Glomerular endothelial cell (primary cell): ENCODE measurements around the gene AFF3. TPM values are rescaled to one million over a fixed set of nuclear protein-coding genes. Genes with fewer than 3 reads are reported as not detected.
"Not testable (repeated sequence)": the region's sequence is repeated elsewhere in the genome, so short reads cannot be mapped to it uniquely, and the experiment has no call there.

Experiments
- DNase-seq: peaks from one replicate; pipeline ENCODE4 v3.0.0-alpha.2; 2011; ENCODE audit warnings: low read depth, low spot score; ENCODE audit errors: extremely low read depth
- total RNA-seq: library from RNA; depleted of rRNA; stranded (reverse); fragments of >200 nt; gene quantifications from 2 replicates; pipeline ENCODE4 v1.2.3, GENCODE V29; 2015

AFF3 gene
- total RNA-seq, 1 donor from 2014 or later: 4.6 TPM

DNA sequence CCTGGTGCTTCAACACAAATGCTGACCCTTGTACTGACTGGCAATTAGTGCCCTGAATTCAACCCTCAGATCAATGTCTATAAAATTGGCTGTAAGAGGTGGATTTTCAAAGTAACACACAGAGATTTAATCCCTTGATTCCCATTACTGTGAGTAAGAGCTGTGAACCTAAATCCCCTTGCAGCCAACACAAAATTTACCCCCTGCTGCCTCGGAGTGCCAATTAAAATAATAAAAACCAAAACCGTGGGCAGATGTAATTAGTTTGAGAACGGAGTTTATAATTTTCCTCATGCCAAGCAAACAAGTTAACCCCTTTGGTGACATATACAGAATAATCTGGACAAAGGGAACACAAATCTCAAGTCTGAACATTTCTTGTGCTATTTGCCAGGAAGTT, 596.8 kb downstream of the AFF3 start:
- no peak for DNase-seq

DNA sequence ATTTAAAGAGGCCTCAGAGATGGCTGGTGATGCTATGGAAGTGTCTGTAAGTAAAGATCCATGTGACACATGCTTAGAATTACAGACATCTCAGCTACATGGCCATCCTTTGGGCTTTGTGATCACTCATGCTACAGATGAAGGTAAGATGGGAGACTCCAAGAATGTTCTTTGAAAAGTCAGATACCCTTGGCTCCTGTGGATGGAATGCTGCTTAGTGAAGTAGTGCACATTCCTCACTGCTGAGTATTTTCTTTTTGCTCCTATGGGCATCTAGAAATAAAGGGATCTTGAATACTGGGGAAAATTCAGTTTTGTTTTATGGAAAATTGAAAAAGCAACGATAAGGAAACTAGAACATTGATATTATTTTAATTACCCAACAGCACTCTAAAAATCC, 597.3 kb downstream of the AFF3 start:
- no peak for DNase-seq

DNA sequence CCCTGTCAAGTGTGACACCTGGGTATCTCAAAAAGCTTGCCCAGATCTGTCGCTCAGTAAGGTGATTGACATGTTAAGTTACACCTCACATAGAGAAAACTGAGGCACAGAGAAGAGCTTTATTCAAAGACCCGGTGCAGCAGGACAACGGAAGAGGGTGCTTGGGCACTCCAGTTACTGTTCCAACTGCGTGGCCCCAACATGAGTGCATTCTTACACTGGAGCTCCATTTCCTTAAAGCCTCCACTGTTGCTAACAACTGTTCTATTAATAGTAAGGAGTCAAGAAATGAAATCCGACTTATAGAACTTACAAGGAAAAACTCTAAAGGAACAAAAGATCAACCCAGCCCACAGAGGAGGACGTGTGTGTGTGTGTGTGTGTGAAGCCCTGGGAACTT, 597.8 kb downstream of the AFF3 start:
- no peak for DNase-seq

- no peak for DNase-seq
These were observed 599.1 kb downstream of the AFF3 start for GRCh38 chr2:99543247-99543646.

GRCh38 chr2:99537910-99538485, 604.4 kb downstream of the AFF3 start:
- DNase-seq: no peak

DNA sequence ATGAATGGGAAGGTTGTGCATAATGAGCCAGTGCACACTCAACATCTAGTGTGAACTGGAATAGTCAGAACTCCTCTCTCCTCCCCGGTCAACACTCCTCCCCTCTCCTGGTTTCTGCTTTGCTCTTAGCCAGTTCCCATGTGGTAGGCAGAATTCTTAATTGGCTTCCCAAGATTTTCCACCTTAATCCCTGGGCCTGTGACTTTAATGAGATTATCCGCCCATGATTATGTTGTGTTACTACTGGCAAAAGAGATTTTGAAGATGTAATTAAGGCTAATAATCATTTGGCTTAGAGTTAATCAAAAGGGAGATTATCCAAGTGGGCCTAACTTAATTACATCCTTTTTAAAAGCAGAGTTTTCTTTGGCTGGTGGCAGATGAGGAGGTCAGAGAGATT, 618.3 kb downstream of the AFF3 start:
- no peak for DNase-seq

GRCh38 chr2:99522157-99522556, 620.2 kb downstream of the AFF3 start:
- no peak for DNase-seq

GRCh38 chr2:99520813-99521212, 621.6 kb downstream of the AFF3 start:
- DNase-seq: no peak

GRCh38 chr2:99520195-99520594, 622.2 kb downstream of the AFF3 start:
- no peak for DNase-seq

DNA sequence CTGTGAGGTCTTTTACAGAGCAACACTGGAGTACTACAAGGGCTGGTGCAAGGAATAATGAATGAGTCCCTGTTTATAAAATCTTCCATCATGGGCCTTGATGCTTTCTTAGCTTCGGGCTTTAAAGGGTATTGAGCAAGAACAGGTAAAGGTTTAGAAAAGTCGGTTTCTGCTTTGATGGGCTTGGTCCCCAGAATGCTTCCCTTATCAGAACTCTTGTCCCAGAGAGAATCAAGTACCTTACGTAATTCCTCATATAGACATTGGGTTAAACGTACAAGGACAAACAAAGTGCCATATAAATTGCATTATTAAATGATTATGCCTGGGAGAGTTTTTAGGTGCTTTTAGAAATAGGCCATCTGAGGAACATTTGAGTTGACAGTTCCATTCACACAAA, 628.0 kb downstream of the AFF3 start:
- DNase-seq: no peak

DNA sequence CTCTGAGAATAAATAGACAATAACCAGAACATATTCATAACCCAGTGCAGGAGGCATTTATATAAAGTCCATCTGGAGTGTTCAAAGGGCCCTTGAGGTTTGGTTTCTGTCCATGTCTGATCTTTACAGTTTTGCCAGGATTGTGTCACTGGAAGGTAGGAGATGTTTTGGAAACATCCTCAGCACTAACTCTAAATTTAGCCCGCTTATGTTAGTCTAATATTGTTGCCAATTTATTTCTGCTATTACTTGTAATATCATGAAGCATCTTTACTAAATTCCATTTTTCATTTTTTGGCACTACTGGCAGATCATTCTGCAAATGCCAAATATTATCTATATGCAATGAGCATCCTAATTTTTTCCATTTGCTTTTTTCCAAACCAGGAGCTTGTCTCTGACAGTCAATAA, 630.2 kb downstream of the AFF3 start:
- no peak for DNase-seq

DNA sequence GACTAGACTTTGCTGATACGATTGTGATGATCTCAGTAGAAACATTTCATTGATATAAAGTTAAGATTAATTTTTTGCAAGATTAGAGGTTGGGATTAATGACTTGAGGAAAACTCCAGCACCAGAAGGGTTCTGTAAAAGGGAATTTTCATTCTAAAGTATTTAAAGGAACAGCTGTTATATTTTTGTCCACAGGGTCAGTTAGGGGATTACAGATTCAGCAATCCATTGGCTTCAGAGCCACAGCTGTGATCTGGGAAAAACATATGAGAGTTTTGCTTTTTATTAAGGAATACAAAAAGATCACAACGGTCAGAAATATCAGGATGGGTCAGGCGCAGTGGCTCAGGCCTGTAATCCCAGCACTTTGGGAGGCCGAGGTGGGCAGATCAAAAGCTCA, 633.0 kb downstream of the AFF3 start:
- no peak for DNase-seq

DNA sequence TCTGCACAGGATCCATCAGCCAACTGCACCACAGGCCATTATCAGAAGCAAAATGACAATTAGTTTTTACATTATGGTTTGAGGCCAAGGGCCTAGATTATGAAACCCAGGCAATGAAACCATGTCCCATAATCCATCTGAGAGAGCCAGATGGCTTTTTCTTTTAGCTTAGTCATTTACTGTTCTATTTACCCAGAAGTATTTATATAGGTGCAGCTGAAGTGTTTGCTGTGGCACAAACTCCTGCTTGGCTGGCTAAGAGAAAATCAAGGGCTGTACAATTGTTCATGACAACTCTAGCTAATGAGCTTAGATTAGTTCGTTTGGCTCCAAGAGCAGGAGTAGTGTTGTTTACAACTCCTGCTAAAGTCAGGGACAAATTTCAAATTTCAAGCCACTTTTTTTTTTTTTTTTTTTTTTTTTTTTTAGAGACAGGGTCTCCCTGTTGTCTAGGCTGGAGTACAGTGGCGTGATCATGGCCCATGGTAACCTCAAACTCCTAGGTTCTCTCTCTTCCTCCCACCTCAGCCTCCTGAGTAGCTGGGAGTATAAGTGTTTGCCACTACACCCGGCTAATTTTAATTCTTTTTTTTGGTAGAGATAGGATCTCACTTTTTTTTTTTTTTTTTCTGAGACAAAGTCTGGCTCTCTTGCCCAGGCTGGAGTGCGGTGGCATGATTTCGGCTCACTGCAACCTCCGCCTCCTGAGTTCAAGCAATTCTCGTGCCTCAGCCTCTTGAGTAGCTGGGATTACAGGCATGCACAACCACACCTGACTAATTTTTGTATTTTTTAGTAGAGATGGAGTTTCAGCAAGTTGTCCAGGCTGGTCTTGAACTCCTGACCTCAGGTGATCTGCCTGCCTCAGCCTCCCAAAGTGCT, 634.2 kb downstream of the AFF3 start:
- no peak for DNase-seq

GRCh38 chr2:99504844-99505584, 637.4 kb downstream of the AFF3 start:
- no peak for DNase-seq

DNA sequence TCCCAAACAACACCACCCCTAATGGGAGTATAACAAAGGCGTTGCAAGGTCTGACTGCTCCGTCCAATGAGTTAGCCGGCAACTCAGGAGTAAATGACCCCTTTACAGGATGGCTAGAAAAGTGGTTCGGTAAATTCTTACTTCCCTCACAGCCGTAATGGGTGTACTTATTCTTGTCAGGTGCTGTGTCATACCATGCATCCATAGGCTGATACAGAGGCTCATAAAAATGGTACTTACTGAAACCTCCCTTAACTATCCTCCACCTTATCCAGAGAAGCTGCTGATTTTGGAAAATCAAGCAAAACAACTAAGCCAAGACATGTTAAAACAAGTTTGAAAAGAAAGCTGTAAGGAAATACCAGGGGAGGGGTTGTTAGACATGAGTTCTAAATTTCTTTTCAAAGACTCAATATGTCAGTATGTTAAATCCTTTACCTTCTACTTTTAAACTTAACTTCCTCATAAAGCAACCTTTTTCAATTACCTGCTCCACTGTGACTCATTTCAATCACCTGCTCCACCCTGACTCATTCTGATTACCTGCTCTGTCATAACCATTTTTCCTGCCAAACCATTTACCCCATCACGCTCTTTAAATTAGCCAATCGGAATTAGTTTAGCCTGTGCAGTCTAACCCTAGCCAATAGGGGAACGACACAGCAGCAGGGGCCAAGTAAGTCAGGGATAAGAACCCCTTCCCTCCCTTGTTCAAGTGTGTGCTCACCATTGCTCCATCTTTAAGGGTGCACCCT, 638.6 kb downstream of the AFF3 start:
- not testable (repeated sequence) for DNase-seq

DNA sequence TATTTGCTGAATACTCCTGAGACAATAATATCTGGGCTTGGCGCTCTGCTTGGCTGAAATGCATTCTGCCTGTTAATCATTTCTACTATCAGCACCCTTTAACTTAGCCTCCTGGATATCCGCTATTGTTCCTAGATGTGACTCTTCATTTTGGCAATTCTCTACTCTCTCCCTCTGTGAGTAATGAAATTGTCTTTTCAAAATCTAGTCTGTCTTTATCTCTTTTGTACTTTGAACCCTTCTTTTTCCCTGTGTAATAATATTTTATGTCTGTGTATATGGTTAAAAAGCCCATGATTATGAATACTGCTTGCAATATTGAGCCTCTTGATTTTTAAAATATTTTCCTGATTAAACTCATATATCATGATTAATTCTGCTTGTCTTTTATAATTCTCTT, 646.4 kb downstream of the AFF3 start:
- no peak for DNase-seq

Other genes with a start within 250 kb of the AFF3 start
- gene LONRF2, start 179.9 kb upstream of the AFF3 start, total RNA-seq: under 0.01 and 0.19 TPM in 2 replicates